ENCODE results near the gene CADM3.
A peak's percentile ranks its signal among the peaks of the same experiment; 100 is the strongest.

The CADM3 gene

GRCh38 chr1:159172614-159173291, 1.3 kb downstream of the CADM3 start:
- peaks cover 45% of the 10 kb centered on the region for H3K27me3 ChIP-seq (ENCODE audit: insufficient read depth, poor library complexity, severe bottlenecking)
- H3K27ac ChIP-seq (replicated peaks) = no peak overlapping the region
- peak in 1 of 2 experiments; percentile 12 for DNase-seq (ENCODE audit: low read depth in 1 of 2, low spot score in 1 of 2)
- no peak overlapping the region for H3K4me3 ChIP-seq (replicated peaks; ENCODE audit: insufficient read depth, low read length)
- TF ChIP-seq CTCF (IDR thresholded peaks at IDR 0.05; ENCODE audit: insufficient read depth, low read length) = no peak
- TF ChIP-seq REST (IDR thresholded peaks at IDR 0.05; ENCODE audit: insufficient replicate concordance, low read depth) = no peak
- TF ChIP-seq POLR2AphosphoS5 (IDR thresholded peaks at IDR 0.05; ENCODE audit: low read depth) = no peak
- TF ChIP-seq GABPA (IDR thresholded peaks at IDR 0.05; ENCODE audit: low read depth) = no peak
- no peak for TF ChIP-seq SPI1 (IDR thresholded peaks at IDR 0.05; ENCODE audit: borderline replicate concordance, low read depth)

GRCh38 chr1:159173320-159173719, 1.9 kb downstream of the CADM3 start:
- no peak for DNase-seq (ENCODE audit: low read depth in 1 of 2, low spot score in 1 of 2)
- no peak for TF ChIP-seq REST (IDR thresholded peaks at IDR 0.05; ENCODE audit: insufficient replicate concordance, low read depth)
- no peak for TF ChIP-seq POLR2AphosphoS5 (IDR thresholded peaks at IDR 0.05; ENCODE audit: low read depth)
- no peak for TF ChIP-seq CTCF (IDR thresholded peaks at IDR 0.05; ENCODE audit: insufficient read depth, low read length)
- no peak for TF ChIP-seq GABPA (IDR thresholded peaks at IDR 0.05; ENCODE audit: low read depth)
- no peak for TF ChIP-seq SPI1 (IDR thresholded peaks at IDR 0.05; ENCODE audit: borderline replicate concordance, low read depth)
- H3K27me3 ChIP-seq (ENCODE audit: insufficient read depth, poor library complexity, severe bottlenecking) = peaks cover 44% of the 10 kb centered on the region
- no peak overlapping the region for H3K4me3 ChIP-seq (replicated peaks; ENCODE audit: insufficient read depth, low read length)
- no peak overlapping the region for H3K27ac ChIP-seq (replicated peaks)

- Histone ChIP-seq H3K27ac (replicated peaks) (no peak overlapping the region), H3K27me3 (ENCODE audit: insufficient read depth, poor library complexity, severe bottlenecking) (peaks cover 33% of the 10 kb centered on the region), H3K4me3 (replicated peaks; ENCODE audit: insufficient read depth, low read length) (no peak overlapping the region)
- DNase-seq (ENCODE audit: low read depth in 1 of 2, low spot score in 1 of 2) = no peak
- TF ChIP-seq POLR2AphosphoS5 (IDR thresholded peaks at IDR 0.05; ENCODE audit: low read depth) (no peak), CTCF (IDR thresholded peaks at IDR 0.05; ENCODE audit: insufficient read depth, low read length) (no peak), GABPA (IDR thresholded peaks at IDR 0.05; ENCODE audit: low read depth) (no peak), REST (IDR thresholded peaks at IDR 0.05; ENCODE audit: insufficient replicate concordance, low read depth) (no peak), SPI1 (IDR thresholded peaks at IDR 0.05; ENCODE audit: borderline replicate concordance, low read depth) (no peak)
Observed at GRCh38 chr1:159175571-159175970, 4.2 kb downstream of the CADM3 start.

All from HL-60 (cell line).